HG03159 (cell line): ENCODE measurements around the gene RCL1.

Experiments
- ATAC-seq: cut with Tn5 transposase; IDR thresholded peaks from one replicate; pipeline ENCODE4 v1.9.1; 2021; ENCODE audit warnings: mild to moderate bottlenecking, moderate library complexity; ENCODE audit not compliant: unreplicated experiment

RCL1 gene

DNA sequence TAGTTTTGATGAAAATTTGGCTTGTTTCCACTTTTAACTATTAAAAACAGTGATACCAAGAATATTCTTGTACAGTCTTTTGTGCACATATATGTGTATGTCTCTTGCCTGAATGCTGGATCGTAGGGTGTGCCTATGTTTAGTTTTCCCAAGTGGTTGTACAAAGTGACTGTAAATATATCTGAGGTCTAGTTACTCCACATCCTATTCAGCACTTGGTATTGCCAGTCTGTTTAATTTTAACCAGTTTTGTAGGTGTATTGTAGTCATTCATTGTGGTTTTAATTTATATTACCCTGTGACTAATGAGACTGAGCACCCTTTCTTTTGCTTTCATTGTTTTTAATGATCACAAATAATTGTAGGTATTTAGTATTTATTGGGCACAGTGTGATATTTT, 17.8 kb downstream of the RCL1 start:
- ATAC-seq = no peak

DNA sequence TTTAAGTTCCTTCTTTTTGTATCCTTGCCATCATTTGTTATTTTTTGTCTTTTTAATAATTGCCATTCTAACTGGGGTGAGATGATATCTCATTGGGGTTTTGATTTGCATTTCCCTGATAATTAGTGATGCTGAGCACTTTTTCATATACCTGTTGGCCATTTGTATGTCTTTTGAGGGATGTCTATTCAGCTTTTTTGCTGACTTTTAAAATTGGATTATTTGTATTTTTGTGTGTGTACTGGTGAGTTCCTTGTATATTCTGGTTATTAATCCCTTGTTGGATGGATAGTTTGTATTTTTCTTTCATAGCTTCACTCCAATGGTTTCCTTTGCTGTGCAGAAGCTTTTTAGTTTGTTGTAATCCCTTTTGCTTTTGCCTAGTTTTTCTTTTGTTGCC, 19.1 kb downstream of the RCL1 start:
- no peak for ATAC-seq

DNA sequence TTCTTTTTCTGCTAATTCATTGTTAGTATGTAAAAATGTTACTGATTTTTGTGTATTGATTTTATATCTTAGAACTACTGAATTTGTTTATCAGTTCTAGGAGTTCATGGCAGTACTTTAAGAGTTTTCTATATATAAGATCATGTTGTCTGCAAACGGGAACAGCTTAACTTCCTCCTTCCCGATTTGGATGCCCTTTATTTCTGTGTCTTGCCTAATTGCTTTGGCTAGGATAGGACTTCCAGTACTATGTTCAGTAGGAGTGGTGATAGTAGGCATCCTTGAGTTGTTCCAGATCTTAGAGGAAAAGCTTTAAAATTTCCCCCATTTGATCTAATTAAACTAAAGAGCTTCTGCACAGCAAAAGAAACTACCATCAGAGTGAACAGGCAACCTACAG, 20.1 kb downstream of the RCL1 start:
- no peak for ATAC-seq

GRCh38 chr9:4814913-4815312, 22.2 kb downstream of the RCL1 start:
- no peak for ATAC-seq

DNA sequence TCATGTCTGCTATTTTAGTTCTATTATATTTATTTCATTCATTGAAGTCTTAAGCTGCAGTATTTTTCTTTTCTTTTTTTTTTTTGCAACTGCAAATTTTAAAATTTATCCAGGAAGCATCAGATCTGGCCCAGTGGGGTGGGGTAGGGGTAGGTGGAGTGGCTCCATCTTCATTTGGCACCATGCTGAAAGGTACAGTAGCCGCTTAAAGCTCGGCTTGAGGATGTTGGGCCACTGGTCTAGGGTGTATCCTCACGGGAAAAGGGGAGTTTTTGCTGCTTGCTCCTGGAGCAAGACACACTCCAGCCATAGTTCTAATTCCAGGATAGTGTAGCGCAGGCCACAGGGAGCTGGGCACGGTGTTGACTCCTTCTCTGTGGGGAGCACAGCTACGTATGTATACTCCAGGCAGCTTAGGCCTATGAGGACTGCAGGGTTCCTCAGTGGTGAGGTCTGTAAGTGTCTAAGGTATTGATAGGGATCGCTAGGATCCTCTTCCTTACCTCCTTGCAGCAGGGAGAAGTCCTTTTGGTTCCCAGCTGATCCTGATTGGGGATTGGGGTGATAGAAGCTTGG, 22.7 kb downstream of the RCL1 start:
- ATAC-seq = no peak

GRCh38 chr9:4820168-4820567, 27.4 kb downstream of the RCL1 start:
- no peak for ATAC-seq

DNA sequence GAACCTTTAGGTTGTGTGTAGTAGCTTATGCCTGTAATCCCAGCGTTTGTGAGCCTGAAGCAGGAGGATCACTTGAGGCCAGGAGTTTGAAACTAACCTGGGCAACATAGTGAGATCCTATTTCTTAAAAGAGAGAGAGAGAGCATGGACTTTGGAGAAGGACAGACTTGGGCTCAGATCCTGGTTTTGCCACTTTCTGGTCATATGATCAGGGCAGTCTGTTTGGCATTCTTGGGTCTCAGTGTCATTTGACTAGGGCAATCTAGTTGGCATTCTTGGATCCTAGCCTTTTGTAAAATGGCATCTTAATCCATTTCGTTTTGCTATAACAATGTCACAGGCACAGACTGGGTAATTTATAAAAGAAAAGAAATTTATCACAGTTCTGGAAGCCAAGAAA, 28.4 kb downstream of the RCL1 start:
- no peak for ATAC-seq

GRCh38 chr9:4822057-4822456, 29.3 kb downstream of the RCL1 start:
- ATAC-seq = no peak

DNA sequence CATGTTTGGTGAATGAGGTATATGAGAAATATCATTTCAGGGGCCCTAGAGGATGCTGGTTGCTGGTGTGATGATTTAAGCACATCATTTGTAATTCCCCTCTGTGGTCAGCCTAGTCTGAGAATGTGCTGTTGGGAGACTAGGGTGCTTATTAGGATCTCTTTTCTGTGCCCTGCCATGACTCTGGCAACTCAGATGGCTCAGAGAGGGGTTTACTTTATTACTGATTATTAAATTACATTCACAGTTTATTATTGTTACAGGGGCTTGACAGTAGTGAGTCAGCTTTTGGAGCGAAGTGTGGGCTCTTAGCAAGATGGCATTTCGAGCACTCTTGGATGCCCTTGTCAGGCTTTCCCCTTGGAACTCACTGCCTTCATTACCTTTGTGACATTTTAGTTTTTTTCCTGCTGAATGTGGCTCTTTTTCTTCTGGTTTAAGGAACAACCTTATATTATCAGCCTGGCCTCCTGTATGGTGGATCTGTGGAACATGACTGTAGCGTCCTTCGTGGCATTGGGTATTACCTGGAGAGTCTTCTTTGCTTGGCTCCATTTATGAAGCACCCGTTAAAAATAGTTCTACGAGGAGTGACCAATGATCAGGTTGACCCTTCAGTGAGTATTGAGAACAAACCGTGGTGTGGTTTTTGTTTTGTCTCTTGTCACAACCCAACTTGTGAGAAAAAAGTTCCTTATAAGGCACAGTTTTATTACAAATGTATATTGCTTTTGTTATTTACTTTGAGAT, 33.8 kb downstream of the RCL1 start:
- ATAC-seq = no peak

DNA sequence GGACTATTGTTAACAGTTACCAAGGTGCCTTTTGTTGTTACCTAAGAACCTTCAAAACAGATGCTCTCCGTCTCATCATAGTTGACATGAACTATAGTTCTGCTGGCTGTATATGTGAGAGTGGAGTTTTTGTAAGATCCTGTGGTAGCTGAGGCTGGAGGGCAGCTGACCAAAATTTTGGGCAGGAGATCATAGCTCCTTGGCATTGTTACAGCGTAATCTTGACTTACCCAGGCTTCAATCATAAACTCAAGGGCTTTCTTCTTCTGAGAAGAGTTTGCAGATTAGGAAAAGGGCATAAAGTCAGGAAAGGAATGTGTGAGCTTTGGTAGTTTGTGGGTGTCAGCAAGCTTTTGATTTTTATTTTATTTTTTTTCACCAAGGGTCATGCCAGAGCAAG, 34.5 kb downstream of the RCL1 start:
- ATAC-seq = no peak

DNA sequence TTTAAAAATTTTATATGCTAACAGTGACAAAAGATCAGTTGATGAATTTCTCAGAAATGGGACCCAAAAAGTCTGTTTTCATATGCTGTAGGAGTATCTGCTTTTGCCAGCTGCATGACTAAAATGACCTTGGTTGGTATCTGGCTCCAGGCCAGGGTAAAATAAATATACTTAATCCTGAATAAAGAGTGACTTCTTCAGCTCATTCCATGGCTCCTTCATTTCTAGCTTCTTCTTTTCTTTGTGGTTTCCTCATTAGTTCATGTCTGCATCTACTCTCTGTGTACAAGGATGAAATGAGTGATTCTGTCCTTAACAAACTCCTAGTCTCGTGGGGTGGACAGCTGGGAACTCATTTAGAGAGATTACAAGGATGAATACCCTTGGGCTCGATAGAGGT, 36.0 kb downstream of the RCL1 start:
- no peak for ATAC-seq

DNA sequence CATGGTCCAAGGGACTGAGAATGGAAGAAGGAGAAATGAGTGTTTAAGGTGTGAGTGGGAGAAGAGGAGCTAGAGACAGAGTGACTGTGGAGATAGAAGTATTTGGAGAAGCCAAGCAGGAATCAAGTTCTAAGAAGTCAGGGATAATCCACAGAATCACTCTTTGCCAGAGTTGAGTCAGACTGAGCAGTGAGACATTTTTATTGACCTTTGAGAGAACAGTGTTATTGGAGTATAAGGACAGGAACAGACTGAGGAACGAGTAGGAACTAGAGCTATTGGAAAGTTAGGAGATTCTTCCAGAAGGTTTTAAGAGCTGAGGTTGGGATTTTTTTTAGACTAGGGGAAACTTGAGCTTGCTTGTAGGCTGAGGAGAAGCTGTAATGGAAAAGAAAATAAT, 37.2 kb downstream of the RCL1 start:
- ATAC-seq = no peak

DNA sequence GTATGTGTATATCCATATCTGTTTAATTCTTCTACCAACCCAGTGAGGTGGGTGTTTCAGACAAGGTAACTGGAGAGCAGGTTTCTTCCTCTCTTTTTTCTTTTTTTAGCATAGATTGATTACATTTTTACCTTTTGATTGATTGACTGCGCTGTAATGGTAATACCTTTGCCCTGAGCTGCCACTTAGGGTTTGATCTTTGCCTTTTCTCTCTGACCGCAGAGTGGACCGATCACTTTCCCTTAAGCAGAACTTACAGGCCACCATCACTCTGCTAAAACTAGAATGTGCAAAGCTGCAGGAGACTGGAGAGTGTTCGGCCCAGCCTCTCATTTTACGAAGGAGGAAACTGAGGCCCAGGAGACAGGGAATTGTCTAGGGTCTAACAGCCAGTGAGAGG, 38.0 kb downstream of the RCL1 start:
- no peak for ATAC-seq

GRCh38 chr9:4831119-4831518, 38.4 kb downstream of the RCL1 start:
- no peak for ATAC-seq

- no peak for ATAC-seq
These were observed 39.2 kb downstream of the RCL1 start for GRCh38 chr9:4831944-4832343.

DNA sequence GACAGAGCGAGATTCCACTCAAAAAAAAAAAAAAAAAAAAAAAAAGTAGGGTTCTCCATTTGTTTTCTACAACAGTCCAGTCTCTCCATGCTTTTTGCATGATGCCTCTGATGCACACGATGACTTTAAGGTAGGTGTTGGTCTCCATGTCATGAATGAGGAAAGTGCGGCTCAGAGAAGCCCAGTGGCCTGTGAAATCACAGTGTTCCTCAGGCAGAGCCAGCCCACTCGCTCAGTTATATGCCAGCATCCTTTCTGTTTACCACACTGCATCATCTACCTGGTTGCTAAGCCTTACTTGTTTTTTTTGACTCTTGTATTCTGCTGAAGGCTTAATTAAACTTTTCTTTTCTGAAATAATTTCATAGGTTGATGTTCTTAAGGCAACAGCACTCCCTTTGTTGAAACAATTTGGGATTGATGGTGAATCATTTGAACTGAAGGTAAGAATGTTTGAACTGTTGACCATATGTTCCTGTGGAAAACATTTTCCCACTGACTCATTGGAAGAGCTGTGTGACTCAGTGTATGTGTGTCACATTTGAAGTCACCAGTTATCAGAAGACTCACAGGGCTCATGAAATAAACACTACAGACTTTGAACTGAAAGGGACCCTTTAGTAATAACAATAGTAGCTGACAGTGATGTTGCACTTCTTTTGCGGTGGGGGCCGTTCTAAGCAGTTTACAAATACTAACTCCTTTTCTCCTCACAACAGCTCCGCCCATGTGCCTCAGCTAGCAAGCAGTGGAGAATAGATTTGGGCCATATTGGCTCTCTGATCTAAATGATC, 40.2 kb downstream of the RCL1 start:
- ATAC-seq = no peak

DNA sequence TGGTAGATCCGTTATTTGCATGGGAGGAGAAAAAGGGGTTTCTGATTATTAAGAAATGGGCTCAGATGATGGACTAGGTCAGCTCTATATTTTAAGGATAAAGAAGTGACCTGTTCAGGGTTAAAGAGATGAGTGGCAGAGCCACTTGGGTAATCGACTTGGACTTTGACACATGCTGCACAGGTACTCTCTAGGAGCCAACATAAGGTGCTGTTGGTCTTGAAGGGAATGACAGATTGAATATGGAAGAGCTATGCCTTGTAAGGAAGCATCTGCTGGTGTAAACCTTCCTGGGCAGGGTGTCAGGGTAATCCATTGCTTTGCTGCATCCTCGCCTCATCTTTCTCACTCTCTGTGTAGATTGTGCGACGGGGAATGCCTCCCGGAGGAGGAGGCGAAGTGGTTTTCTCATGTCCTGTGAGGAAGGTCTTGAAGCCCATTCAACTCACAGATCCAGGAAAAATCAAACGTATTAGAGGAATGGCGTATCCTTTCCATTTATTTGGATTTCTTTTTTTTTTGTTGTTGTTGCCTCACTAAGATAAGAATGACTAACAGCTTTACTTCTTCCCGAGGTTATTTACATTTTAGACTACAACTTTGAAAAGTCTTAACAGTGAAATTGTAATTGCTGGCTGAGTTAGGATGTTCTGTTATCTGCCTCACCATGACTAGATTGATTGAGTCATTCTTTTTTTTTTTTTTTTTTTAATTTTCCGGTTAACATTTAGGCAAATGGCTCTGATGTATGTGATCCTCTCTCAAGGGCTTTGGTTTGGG, 41.2 kb downstream of the RCL1 start:
- no peak for ATAC-seq

- no peak for ATAC-seq
These were observed 43.9 kb downstream of the RCL1 start for GRCh38 chr9:4836676-4837075.

- no peak for ATAC-seq
These were observed 44.8 kb downstream of the RCL1 start for GRCh38 chr9:4837261-4838188.

DNA sequence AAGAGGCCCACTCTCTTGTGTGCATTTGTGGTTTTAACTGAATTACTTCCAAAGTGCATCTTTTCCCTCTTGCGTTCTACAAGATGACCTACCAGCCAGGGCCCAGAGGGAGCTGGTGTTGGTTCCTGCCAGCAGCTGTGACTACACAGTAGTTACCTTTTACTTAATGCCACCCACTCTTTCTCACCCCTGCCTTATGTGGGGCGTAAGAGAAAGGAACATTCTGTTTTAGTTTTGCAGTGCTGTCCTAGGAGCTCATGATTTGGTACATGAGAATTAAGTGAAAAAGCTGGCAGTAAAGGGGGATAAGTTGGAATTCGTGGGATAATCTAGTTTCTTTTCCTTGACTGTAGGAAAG, 45.4 kb downstream of the RCL1 start:
- no peak for ATAC-seq
